Measurements from ENCODE around the gene DNM1.
"Not testable (repeated sequence)": the region's sequence is repeated elsewhere in the genome, so short reads cannot be mapped to it uniquely, and the experiment has no call there.

DNM1 gene

GRCh38 chr9:128276574-128277270 is 73.5 kb downstream of the DNM1 start:
- DNase-seq (ENCODE audit: low spot score), result no peak

DNA sequence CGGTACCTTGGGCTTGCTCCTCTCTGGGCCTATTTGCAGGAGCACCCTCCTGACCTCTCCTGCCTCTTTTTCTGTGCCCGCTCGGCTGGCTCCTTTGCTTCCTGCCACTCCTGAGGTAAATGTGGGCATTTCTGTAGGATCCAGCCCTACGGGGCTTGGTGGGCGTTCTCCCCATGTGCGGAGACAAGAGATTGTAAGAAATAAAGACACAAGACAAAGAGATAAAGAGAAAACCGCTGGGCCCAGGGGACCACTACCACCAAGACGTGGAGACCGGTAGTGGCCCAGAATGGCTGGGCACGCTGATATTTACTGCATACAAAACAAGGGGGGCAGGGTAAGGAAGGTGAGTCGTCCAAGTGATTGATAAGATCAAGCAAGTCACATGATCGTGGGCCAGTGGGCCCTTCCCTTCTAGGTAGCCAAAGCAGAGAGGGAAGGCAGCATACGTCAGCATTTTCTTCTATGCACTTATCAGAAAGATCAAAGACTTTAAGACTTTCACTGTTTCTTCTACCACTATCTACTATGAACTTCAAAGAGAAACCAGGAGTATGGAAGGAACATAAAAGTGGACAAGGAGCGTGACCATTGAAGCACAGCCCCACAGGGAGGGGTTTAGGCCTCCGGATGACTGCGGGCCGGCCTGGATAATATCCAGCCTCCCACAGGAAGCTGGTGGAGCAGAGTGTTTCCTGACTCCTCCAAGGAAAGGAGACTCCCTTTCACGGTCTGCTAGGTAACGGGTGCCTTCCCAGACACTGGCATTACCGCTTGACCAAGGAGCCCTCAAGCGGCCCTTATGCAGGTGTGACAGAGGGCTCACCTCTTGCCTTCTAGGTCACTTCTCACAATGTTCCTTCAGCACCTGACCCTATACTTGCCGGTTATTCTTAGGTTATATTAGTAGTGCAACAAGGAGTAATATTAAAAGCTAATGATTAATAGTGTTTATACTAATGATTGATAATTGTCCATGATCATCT is 76.2 kb downstream of the DNM1 start:
- DNase-seq (ENCODE audit: low spot score), result not testable (repeated sequence)

DNA sequence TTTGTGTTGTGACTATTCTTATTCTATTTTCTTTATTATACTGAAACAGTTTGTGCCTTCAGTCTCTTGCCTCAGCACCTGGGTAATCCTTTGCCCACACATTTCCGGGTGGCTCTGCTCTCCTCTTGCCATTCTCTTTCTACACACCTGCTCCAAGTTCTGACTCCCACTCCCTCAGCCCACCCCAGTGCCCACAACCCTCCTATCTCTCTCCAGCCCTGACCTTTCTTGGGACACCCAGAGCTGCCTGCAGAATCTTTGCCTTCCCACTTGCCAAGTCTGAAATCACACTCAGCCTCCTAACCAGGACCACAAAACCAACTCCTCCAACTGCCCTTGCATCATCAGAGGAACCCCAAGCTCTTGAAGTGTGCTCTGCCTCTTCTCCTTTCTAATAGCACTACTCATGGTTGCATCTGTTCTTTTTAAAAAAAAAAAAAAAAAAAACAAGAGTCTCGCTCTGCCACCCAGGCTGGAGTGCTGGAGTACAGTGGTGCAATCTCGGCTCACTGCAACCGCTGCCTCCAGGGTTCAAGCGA is 77.0 kb downstream of the DNM1 start:
- no peak for DNase-seq (ENCODE audit: low spot score)

DNA sequence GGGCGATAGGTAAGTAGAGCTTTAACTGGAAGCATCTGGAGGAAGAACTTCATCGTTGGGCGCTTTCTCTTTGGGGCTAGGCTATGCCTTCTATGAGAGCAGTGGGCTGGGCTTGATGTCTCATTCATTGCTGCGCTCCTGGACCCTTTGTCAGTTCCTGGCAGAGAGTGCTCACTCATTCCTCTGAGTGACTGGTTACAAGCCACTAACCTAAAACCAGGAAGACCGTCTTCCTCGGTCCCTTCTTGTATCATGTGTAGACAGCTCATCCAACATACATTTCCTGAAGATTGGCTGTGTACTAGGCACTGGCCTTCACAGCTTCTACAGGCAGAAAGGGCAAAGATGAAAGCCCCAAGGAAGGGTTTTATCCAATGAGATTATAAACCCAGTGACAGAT is 79.3 kb downstream of the DNM1 start:
- DNase-seq (ENCODE audit: low spot score), result no peak

- DNase-seq (ENCODE audit: low spot score), result no peak
Measured at GRCh38 chr9:128285033-128285784, 82.0 kb downstream of the DNM1 start.

DNA sequence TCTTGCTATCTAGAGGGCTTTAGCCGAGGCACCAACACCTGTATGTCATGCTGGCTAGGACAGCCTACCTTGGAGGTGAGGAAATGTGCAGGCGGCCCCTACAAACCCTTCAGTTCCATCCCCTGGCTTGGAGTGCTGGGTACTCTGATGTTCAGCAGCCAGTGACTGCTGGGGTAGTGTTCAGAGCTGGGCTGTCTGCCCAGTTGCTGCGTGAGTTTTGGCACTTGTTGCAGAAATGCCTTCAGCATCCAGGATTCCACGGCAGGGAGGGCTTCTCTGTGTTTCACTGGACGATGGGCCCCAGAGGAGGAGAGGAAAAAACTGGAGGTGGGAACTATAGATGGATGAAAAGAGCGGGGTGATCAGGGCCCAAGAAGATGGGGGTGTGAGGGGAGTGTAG is 83.3 kb downstream of the DNM1 start:
- DNase-seq (ENCODE audit: low spot score), result peak; percentile 78

- no peak for DNase-seq (ENCODE audit: low spot score)
Measured at GRCh38 chr9:128288273-128289004, 85.3 kb downstream of the DNM1 start.

- DNase-seq (ENCODE audit: low spot score), result no peak
Measured at GRCh38 chr9:128292009-128292408, 88.8 kb downstream of the DNM1 start.

DNA sequence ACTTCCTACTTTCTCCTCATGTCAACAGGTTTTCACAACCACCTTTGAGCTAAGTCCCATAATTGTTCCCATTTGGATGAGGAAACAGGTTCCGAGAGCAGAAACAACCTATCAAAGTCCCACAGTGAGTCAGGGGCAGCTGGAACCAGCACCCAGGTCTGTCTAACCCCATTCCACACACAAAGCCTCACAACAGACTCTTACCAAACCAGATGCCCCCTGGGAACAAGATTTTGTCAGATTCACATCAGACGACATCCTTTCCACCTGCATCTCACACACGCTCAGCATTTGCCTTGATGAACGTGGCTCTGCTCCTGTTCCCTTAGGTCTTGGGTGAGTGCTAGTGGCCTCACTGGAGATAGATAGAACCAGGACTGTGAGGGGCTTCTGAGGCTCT is 89.9 kb downstream of the DNM1 start:
- DNase-seq (ENCODE audit: low spot score), result no peak

DNA sequence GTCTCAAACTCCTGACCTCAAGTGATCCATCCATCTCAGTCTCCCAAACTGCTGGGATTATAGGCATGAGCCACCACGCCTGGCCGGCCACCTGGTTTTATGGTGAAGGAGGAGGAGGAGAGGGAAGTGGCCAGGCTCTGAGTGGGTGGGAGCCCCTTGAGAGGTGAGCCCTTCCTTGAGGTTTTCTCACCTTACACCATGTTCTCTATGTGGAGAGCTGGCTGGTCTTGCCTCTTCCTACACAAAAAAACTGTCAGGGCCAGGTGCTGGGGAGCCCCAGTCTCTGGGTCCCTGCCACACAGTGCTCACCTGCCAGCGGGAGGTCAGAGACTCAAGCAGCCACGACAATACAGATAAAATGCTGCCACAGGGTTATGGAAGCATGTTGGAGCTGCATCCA is 91.0 kb downstream of the DNM1 start:
- no peak for DNase-seq (ENCODE audit: low spot score)

DNA sequence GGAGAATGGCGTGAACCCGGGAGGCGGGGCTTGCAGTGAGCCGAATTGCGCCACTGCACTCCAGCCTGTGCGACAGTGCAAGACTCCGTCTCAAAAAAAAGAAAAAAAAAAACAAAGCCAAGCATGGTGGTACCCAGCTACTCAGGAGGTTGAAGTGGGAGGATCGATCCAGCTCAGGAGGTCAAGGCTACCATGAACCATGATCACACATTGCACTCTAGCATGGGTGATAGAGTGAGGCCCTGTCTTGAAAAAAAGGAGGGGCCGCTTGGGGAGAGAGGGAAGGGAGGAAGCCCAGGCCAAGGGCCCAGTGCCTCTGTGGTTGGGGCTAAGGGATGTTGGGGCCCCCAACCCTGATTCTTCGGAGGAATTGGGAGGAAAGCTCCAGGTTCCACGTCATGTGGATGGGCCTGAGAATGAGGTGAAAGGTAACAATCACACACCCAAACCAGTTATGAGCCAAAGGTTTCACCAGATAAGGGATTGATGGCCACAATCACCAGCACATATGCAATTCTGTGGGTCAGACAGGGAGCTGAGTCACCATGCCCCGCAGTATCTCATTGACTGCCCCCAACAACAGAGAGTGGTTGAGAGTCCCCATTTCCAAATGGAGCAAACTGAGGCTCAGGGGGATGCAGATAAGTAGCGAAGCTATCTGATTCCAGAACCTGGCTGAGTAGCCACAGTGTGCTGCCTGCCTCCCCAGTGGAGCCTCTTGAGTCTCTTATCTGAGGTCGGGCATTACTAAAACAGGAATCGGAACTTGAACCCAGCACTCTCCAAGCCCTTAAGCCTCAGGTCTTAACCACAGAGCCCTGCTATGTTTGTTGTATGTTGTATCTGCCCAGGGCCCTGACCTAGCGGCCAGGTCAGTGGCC is 93.4 kb downstream of the DNM1 start:
- no peak for DNase-seq (ENCODE audit: low spot score)

GRCh38 chr9:128297221-128297773 is 94.1 kb downstream of the DNM1 start:
- DNase-seq (ENCODE audit: low spot score), result no peak

GRCh38 chr9:128298535-128299482 is 95.6 kb downstream of the DNM1 start:
- no peak for DNase-seq (ENCODE audit: low spot score)

- DNase-seq (ENCODE audit: low spot score), result no peak
Measured at GRCh38 chr9:128304136-128304970, 101.2 kb downstream of the DNM1 start.

Data from putamen (tissue), 1 donor.